ENCODE data around the gene RPH3AL.
"Not testable (repeated sequence)": the region's sequence is repeated elsewhere in the genome, so short reads cannot be mapped to it uniquely, and the experiment has no call there.

Gene RPH3AL

DNA sequence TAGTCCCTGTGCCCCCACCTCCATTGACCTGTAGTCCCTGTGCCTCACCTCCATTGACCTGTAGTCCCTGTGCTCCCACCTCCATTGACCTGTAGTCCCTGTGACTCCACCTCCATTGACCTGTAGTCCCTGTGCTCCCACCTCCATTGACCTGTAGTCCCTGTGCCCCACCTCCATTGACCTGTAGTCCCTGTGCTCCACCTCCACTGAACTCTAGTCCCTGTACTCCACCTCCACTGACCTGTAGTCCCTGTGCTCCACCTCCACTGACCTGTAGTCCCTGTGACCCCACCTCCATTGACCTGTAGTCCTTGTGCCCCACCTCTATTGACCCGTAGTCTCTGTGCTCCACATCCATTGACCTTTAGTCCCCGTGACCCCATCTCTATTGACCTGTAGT, 37.2 kb downstream of the RPH3AL start:
- DNase-seq = not testable (repeated sequence)

DNA sequence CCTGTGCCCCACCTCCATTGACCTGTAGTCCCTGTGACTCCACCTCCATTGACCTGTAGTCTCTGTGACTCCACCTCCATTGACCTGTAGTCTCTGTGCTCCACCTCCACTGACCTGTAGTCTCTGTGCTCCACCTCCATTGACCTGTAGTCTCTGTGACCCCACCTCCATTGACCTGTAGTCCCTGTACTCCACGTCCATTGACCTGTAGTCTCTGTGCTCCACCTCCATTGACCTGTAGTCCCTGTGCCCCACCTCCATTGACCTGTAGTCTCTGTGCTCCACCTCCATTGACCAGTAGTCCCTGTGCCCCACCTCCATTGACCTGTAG, 38.0 kb downstream of the RPH3AL start:
- not testable (repeated sequence) for DNase-seq

DNA sequence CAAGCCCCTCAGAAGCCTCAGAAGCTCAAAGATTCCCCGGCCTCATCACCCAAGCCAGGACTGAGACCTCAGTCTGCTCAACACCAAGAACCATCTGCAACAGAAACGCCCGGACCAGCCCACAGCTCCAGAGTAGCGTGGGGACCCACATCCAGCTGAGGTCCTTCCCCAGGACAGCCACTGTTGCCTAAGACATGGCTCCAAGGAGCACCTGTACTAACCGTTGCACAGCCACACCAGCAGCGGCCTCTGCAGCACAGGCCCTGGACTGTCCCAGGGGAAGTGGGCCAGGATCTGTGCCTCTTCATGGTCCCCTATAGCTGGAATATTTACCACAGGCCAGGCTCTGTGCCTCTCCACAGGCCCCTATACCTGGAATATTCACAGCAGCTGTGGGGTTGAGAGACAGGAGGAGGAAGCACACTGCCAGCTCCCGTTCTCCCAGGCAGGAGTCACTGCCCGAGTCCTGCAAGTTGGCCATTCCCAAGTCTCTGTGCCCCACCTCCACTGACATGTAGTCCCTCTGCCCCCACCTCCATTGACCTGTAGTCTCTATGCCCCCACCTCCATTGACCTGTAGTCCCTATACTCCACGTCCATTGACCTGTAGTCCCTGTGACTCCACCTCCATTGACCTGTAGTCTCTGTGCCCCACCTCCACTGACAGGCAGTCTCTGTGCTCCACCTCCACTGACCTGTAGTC, 38.5 kb downstream of the RPH3AL start:
- no peak for DNase-seq

DNA sequence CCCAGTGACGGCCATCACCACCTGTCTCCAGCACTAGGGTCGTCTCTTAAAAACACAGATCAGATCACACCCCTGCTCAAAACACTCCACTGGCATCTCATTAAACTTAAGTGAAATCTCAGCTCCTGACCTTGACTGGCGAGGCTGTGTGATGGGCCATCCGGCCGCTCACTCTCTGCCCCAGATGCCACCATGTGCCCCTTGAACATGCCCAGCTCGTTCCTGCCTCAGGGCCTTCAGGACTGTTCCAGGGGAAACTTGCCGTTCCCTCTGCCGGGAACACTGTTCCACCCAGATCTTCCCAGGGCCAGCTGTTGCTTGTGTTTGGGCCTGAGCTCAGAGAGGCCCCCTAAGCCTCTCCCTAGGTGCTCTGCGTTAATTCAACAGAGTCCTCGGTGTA, 39.4 kb downstream of the RPH3AL start:
- DNase-seq = no peak

DNA sequence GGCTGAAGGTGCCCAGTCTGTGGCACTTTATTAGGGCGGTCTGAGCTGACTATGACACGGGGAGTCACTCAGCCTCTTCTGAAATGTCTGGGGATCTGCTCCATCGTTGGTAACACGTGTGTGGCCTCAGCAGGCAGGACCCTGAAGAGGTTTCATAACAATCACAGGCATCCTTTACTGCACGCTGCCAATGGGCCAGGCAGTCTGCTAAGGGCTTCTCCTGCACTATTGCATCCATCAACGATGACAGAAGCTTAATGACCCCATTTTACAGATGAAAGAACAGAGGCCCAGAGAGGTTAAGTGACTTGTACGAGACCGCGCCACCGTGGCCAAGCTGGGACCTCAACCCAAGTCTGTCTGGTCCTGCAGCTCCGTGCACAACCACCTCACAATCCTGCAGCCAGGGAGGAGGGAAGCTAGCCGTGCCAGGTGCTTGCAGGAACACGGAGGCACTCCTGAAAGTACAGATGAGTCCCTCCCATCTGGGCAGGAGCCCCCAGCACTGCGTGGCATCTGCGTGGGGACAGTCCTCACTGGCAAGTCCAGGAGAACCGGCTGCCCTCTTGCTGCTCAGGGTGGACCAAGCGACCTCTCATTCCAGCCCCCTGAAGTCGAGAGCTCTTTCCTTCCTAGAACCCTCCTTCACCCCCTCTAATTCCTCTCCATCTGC, 40.0 kb downstream of the RPH3AL start:
- no peak for DNase-seq

DNA sequence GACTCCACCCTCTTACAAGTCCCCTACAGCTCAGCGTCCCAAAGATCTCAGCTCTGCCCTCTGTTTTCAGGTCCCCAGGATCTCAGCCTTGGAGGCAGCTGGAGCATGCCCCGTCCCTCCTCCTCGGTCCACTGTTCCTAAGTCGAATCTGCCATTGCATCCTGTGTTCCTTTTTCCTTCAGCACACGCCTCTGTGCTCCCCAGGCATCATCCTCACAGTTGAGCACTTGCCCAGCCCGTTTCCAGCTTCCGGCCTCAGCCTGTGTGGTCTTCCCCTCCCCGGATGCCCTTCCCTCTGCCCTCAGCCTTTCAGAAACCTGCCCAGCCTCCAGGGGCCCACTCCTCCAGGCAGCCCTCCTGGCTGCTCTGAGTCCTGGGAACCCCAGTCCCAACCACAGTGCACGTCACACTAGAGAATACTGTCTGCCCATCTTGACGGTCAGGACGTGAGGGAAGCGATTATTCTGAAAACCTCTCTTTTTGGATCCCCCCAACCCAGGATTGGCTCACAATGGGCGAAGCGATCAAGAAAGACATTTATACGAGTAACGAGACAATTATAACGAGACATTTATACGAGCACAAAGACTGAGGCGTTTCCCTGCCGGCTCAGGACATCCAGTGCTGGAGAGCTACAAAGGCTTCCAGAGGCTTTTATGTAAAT, 41.4 kb downstream of the RPH3AL start:
- no peak for DNase-seq

DNA sequence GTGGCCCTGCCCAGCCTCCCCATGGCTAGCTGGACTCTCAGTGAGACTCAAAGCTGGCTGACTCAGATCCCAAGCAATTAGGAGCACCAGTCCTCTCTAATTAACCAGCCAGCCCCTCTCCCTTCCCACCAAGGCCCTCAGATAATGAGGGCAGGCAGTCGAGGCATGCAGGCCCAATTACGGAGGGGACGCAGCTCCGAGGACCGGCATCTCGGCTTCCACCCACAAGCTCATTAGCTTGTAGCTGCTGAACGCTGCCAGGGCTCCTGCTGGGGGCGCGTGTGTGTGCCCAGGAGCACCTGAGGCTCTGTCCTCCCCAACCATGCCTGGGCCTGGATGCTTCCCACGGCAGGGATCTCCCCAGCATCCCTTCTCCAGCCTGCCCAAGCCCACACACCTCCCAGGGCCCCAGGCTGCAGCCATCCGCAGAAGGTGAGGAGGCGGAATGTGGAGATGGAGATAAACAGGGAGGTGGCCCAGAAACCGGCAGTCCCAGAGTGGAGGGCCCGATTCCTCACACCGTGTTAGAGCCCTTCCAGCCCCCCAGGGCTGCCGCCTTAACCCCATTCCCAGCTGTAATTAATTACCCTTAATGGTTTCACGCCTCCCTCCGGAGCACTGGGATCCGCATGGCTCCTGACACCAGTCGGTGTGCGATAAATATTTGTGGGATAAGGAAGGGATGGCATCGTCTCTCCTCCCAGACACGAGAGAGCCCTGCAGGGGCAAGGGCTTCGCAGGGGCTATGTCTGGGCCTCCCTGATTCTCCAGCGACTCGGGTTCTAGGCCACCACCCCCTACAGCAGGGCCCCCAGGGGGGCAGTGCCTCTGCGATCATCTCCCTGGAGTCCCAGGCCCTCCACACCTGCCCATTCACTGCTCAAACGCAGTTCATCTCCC, 42.2 kb downstream of the RPH3AL start:
- DNase-seq = no peak

DNA sequence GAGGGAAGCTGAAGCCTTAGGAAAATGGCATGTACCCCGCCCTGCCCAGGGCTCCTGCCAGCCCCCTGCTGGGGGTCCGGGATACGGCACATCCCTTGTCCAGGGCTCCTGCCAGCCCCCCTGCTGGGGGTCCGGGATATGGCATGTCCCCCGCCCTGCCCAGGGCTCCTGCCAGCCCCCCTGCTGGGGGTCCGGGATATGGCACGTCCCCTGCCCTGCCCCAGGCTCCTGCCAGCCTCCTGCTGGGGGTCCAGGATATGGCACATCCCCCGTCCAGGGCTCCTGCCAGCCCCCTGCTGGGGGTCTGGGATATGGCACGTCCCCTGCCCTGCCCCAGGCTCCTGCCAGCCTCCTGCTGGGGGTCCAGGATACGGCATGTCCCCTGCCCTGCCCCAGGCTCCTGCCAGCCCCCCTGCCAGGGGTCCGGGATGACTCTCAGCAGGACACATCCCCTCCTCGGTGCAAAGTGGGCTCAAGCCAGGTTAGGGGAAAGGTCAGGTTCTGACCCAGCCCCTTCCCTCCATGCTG, 43.2 kb downstream of the RPH3AL start:
- no peak for DNase-seq

DNA sequence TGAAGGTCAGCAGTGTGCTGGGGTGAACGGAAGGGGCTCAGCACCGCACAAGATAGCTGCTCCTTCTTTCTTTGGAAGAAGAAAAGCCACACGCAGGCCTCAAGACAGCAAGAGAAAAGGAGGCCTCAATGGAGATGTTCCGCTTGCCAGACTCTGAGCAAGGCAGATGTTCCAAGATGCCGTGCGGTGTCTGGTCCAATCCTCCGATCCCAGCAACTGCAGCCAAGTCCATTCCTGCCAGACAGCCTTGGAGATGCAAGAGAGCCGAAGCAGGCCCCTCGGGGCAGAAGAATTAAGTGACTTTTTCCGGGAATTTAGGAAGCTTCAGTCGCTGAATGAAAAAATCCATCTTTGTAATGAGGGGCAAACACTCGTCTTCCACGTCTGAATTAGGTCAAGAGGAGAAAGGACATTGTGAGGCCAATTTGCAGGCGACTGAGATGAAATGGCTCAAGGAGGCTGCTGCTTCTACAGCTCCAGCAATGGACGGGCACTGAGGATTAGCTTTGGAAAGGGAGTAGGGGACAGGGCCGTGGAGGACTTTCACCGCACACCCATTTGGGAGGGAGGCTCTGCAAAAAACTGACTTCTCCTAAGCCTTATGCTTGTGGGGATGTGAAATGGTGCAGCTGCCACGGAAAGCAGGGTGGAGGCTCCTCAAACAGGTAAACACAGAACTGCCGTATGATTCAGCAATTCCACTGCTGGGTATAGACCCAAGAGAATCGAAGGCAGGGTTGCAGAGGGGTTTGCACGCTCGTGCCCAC, 44.7 kb downstream of the RPH3AL start:
- DNase-seq = no peak

DNA sequence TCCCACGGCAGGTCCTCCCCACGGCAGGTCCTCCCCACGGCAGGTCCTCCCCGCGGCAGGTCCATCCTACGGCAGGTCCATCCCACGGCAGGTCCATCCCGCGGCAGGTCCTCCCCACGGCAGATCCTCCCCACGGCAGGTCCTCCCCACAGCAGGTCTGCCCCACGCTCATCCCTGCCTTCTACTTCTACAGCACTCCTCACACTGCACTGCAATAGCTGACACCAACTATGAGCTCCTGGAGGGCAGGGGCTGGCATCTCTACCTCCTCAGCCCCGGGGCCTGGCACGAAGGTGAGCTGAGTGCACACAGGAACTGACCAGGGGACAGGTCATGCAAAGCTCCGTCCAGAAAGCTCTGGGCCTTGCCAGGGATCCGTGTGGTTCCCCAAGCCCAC, 45.3 kb downstream of the RPH3AL start:
- DNase-seq = no peak

DNA sequence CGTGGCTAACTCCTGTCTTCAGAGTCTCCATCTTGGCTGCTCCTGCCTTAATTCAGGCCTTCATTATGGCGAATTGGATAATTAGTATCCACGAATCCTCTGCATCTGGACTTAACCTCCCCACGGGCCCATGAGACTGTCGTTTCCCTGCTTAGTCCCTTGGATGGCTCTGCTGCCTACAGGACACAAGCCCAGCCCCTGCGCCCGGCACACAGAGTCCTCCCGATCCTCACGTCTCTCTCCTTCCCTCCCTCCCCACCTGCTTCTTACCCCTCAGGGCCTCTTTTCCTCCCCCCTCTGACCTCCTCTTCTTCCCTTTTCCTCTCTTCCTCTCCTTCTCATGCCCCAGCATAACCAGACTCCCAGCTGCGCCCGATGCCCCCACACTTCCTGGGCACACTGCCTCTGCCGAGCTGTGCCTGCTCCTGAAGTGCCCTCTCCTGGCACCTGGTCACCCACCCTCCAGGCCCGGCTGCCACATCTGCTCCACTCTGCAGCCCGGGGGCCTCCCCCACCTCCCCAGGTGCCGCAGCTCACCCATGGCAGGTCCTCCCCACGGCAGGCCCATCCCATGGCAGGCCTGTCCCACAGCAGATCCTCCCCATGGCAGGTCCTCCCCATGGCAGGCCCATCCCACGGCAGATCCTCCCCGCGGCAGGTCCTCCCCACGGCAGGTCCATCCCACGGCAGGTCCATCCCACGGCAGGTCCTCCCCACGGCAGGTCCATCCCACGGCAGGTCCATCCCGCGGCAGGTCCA, 45.9 kb downstream of the RPH3AL start:
- DNase-seq = no peak

DNA sequence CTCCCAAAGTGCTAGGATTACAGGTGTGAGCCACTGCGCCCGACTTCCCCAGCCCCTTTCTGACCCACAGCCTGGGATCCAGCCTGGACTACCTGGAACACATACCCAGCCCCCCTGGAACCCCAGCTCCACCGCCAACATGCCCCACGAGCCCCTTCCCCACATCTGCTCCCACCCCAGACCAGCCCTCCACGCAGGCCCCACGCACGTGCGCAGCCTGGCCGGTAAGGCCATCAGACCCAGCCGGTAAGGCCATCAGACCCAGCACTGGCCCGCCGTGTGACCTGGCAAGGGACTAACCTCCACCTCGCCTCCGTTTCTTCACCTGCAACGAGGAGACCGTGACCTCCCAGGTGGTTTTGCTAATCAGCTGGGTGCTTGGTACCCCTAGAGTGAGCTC, 46.5 kb downstream of the RPH3AL start:
- DNase-seq = no peak

DNA sequence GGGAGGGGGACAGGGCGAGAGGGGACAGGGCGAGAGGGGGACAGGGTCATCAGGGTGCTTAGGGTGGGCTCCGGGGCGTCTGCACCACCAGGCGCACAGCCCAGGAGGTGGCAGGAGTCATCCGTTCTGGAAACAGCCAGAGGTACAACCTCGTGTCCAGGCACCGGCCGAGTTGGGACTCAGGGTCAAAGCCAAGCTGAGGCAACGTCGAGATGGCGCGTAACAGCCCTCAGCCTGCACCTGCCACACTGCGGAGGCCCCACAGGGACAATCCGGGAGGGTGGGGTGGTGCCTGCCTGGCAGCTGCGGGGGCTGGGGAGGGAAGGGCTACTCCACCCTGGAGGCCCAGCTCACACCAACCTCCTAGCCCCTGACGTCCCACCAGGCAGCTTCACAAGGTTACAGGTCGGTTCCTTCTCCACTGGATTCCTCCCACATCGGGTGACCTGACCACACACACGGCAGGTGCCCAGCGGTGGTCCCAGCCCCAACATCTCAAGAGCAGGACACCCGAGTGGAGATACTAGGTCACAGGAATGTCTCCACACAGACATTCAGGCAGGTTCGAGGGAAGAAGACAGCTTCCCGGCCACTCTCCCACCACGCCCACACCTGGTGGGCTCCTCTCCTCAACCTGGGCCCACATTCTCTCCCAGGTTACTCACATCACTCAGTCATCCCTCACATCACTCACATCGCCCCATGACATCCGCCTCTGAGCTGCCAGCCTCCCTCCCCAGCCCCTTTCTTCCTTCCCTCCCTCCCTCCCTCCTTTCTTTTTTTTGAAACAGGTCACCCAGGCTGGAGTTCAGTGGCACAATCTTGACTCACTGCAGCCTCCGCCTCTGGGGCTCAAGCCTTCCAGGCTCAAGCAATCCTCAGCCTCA, 47.3 kb downstream of the RPH3AL start:
- DNase-seq = no peak

DNA sequence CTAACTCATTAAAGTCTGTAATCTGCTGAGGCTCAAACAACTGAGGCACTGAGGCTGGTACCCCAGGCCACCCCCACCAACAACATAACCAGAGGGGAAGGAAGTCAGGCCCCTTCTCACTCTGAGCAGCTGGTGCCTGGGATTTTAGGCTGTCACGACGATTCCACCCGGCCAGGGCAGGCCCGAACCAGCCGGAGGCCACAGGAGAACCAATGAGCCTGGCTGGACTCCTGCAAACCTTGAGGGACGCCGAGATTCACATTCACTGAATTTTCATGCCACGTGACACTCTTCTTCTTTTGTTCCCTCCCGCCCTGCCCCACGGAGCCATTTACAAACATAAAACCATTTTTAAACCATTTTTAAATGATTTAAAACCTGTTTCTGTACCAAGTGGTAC, 48.1 kb downstream of the RPH3AL start:
- no peak for DNase-seq

DNA sequence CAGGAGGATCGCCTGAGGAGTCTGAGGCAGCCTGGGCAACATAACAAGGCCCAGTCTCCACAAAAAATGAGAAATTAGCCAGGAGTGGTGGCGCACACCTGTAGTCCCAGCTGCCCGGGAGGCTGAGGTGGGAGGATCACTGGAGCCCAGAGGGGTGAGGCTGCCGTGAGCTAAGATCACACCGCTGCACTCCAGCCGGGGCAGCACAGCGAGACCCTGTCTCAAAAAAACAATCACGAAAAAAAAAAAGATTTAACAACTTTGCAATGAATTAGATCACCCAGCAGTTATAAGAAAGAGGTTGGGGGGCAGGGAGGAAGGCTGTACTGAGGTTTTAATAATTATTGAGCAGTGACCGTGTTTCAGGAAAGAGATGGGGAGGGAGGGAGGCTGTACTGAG, 49.4 kb downstream of the RPH3AL start:
- DNase-seq = no peak

DNA sequence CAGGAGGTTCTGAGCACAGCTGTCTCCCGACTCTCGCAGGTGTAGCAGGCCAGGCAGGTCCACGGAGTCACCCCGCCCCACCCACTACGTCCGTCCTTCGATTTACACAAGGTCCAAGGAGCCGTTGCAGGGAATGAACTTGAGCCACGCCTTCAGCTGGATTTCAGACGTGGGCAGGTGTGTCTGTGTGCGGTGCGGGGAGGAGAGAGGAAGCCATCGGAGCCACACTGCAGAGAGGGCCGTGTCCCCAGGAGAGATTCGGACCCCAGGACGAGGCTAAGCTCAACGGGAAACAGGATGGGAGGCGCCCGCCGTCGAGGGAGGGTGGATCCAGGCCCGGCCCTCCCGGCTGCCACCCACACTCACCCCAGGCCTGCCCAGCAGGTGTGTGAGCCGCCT, 50.3 kb downstream of the RPH3AL start:
- DNase-seq = no peak

DNA sequence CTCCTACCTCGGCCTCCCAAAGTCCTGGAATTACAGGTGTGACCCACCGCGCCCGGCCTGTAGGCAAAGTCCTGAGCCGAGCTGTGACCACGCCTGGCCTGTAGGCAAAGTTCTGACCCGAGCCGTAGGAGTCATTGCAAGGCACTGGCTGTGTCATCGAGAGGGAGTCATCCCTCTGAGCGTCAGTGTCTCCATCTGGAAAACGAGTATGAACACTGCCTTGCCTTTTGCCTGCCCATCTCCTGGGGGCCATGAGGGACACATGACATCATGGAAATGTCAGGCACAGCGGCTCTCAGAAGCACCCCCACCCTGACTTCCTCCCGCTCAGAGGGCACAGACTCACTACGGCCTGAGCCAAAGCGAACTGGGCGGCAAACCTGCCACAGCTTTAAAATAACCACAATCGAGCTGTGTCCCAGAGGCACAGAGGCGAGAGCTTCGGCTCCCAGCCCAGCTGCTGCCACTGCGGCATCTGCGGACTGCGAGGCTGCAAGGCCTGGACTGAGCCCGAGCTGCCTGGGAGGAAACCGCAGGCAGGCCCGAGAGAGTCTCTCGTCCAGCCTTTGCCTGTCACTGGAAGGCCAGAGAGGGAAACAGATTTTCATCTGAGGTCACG, 50.8 kb downstream of the RPH3AL start:
- DNase-seq = no peak

DNA sequence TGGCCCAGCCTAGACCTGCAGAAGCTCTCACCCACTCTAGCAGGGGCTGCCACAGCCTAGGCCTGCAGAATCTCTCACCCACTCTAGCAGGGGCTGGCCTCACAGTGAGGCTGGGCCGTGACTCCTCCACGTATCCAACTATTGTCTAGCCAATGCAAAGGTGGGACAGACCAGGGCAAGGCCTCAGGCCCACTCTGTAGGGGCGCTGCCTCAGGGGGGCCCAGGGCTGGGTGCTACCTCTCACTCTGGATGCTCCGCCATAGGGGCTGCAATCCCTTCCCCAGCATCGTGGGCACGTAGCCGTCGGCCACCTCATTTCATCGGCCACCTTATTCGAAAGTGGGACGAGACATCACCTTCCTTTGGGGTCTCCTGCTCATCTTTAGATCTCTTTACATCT, 51.7 kb downstream of the RPH3AL start:
- DNase-seq = no peak

DNA sequence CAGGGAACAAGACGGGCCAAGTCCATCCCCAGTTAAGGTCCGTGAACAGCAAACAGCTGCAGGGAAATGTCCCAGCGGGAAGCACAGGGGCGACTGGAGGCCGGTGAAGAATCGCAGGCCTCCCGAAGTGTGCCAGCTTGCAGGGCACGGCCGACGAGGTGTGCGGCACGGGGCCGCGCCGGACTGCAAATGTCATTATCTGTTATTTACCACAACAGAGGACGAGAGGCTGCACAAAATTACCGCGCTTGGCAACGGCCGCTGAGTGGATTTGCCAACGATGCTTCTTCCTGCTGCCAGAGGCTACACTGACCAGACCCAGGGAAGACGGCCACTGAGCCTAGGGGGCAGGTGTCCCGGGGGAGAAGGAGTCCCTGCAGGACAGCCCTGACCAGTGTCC, 53.1 kb downstream of the RPH3AL start:
- DNase-seq = no peak

All from kidney glomerular epithelial cell (primary cell).